Subcutaneous adipose tissue (tissue), 4 donors: Measurements from ENCODE around the gene CLCN3. TPM values are rescaled to one million over a fixed set of nuclear protein-coding genes. Genes with fewer than 3 reads are reported as not detected.

Source experiments
- CTCF ChIP-seq: fragments of 450-650 bp; IDR thresholded peaks from one replicate; pipeline ENCODE4 v1.5.1; 2016; ENCODE audit warnings: low read depth, mild to moderate bottlenecking, control low read depth, antibody characterized with exemption, moderate library complexity
- total RNA-seq, 4 donors: library from RNA; depleted of rRNA; stranded (reverse); fragments of >200 nt; gene quantifications; one replicate each; pipeline ENCODE4 v1.1.0, GENCODE V29; 2016

Gene CLCN3
- total RNA-seq, 4 donors from 2014 or later = 26.2 to 31.5 (median 28.4) TPM

GRCh38 chr4:169619518-169619957 is 840 bp upstream of the CLCN3 start:
- TF ChIP-seq CTCF = no peak

- TF ChIP-seq CTCF = no peak
Observed at GRCh38 chr4:169620880-169621248, 486 bp downstream of the CLCN3 start.

GRCh38 chr4:169621731-169622492 is 1.5 kb downstream of the CLCN3 start:
- no peak for TF ChIP-seq CTCF

- no peak for TF ChIP-seq CTCF
Observed at GRCh38 chr4:169622566-169622965, 2.2 kb downstream of the CLCN3 start.

- no peak for TF ChIP-seq CTCF
Observed at GRCh38 chr4:169625886-169626285, 5.5 kb downstream of the CLCN3 start.

- TF ChIP-seq CTCF = no peak
Observed at GRCh38 chr4:169626331-169627282, 6.2 kb downstream of the CLCN3 start.

GRCh38 chr4:169627307-169627706 is 6.9 kb downstream of the CLCN3 start:
- no peak for TF ChIP-seq CTCF
